ENCODE measurements around the gene RIMS3.

DNA sequence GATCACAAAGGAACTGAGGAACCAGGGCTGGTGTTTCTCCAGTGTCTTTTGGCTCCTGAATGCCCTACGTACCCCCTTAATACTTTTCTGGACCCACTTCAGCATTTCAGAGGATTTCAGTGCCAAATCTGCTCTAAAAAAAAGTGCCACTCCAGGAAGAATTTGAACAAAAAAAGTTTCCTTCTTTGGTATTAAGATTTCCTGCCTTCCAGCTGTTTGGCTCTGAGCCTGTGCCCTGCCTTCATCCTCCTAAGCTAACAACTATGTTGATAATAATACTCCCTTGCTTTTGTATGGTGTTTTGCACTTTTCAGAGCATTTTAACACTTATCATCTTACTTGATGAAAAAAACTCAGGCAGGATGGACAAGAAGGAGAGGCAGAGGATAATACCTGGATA lies 11.0 kb upstream of the RIMS3 start:
- TF ChIP-seq, protein P1, sequence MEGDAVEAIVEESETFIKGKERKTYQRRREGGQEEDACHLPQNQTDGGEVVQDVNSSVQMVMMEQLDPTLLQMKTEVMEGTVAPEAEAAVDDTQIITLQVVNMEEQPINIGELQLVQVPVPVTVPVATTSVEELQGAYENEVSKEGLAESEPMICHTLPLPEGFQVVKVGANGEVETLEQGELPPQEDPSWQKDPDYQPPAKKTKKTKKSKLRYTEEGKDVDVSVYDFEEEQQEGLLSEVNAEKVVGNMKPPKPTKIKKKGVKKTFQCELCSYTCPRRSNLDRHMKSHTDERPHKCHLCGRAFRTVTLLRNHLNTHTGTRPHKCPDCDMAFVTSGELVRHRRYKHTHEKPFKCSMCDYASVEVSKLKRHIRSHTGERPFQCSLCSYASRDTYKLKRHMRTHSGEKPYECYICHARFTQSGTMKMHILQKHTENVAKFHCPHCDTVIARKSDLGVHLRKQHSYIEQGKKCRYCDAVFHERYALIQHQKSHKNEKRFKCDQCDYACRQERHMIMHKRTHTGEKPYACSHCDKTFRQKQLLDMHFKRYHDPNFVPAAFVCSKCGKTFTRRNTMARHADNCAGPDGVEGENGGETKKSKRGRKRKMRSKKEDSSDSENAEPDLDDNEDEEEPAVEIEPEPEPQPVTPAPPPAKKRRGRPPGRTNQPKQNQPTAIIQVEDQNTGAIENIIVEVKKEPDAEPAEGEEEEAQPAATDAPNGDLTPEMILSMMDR (IDR thresholded peaks at IDR 0.05), result no peak
- TF ChIP-seq POLR2A (IDR thresholded peaks at IDR 0.05), result no peak
